SK-N-DZ (cell line): ENCODE results near the gene RABGEF1.
"Not testable (repeated sequence)": the region's sequence is repeated elsewhere in the genome, so short reads cannot be mapped to it uniquely, and the experiment has no call there.

Source experiments
- DNase-seq: peaks from one replicate; pipeline ENCODE4 v3.0.0-alpha.2; 2015; ENCODE audit warnings: low spot score

RABGEF1 gene

GRCh38 chr7:66810716-66811115 lies 70.2 kb downstream of the RABGEF1 start:
- no peak for DNase-seq

- not testable (repeated sequence) for DNase-seq
Measured at GRCh38 chr7:66815186-66815875, 74.8 kb downstream of the RABGEF1 start.

- no peak for DNase-seq
Measured at GRCh38 chr7:66815951-66816350, 75.4 kb downstream of the RABGEF1 start.

- not testable (repeated sequence) for DNase-seq
Measured at GRCh38 chr7:66816658-66817057, 76.1 kb downstream of the RABGEF1 start.

- not testable (repeated sequence) for DNase-seq
Measured at GRCh38 chr7:66817208-66817795, 76.8 kb downstream of the RABGEF1 start.

- DNase-seq: not testable (repeated sequence)
Measured at GRCh38 chr7:66817956-66818355, 77.4 kb downstream of the RABGEF1 start.

- DNase-seq: no peak
Measured at GRCh38 chr7:66824041-66824440, 83.5 kb downstream of the RABGEF1 start.

- not testable (repeated sequence) for DNase-seq
Measured at GRCh38 chr7:66825538-66825937, 85.0 kb downstream of the RABGEF1 start.

GRCh38 chr7:66826649-66827048 lies 86.1 kb downstream of the RABGEF1 start:
- no peak for DNase-seq

GRCh38 chr7:66830976-66831375 lies 90.4 kb downstream of the RABGEF1 start:
- DNase-seq: not testable (repeated sequence)

GRCh38 chr7:66832531-66833351 lies 92.2 kb downstream of the RABGEF1 start:
- DNase-seq: no peak

GRCh38 chr7:66837007-66837406 lies 96.5 kb downstream of the RABGEF1 start:
- DNase-seq: no peak

- no peak for DNase-seq
Measured at GRCh38 chr7:66837661-66838060, 97.1 kb downstream of the RABGEF1 start.

GRCh38 chr7:66839814-66840213 lies 99.3 kb downstream of the RABGEF1 start:
- DNase-seq: no peak

- no peak for DNase-seq
Measured at GRCh38 chr7:66840316-66840715, 99.8 kb downstream of the RABGEF1 start.

GRCh38 chr7:66841898-66842297 lies 101.4 kb downstream of the RABGEF1 start:
- DNase-seq: no peak

- DNase-seq: not testable (repeated sequence)
Measured at GRCh38 chr7:66843492-66843891, 103.0 kb downstream of the RABGEF1 start.

- DNase-seq: peak; percentile 97
Measured at GRCh38 chr7:66844552-66845378, 104.2 kb downstream of the RABGEF1 start.

GRCh38 chr7:66845379-66846095 lies 105.0 kb downstream of the RABGEF1 start:
- no peak for DNase-seq

- DNase-seq: not testable (repeated sequence)
Measured at GRCh38 chr7:66846096-66846445, 105.5 kb downstream of the RABGEF1 start.

GRCh38 chr7:66847523-66847855 lies 107.0 kb downstream of the RABGEF1 start:
- not testable (repeated sequence) for DNase-seq
